ENCODE data around the gene CELF4. TPM values are rescaled to one million over a fixed set of nuclear protein-coding genes. Genes with fewer than 3 reads are reported as not detected.

Gene CELF4
- total and polyA plus RNA-seq, 12 donors = 0.42 to 16.9 (median 3.9) TPM; not detected in 1

GRCh38 chr18:37305066-37305465 lies 260.5 kb downstream of the CELF4 start:
- Histone ChIP-seq H3K4me1 (replicated peaks in 1 of 2) (no peaks in the 10 kb centered on the region), H3K9me3 (replicated peaks in 1 of 3) (no peaks in the 10 kb centered on the region), H3K36me3 (replicated peaks in 1 of 2) (no peaks in the 10 kb centered on the region), H3K27me3 (no peaks in the 10 kb centered on the region), H3K27ac (no peak overlapping the region), H3K4me3 (no peak overlapping the region)
- no peak for DNase-seq
- intact Hi-C loops (cut with DNase I) = loop anchor here in 1 of 2 donors (10.0 kb wide), 1 partner anchor 60 kb away; no protein-coding TSS in a partner anchor
- no peak for TF ChIP-seq CTCF (IDR thresholded peaks at IDR 0.05)
- TF ChIP-seq POLR2A (IDR thresholded peaks at IDR 0.05) = no peak
- WGBS, 4 donors = 74 to 82% (median 78%) methylated on average over 13 of the region's 13 CpGs

- Histone ChIP-seq H3K4me1 (replicated peaks in 1 of 2) (no peaks in the 10 kb centered on the region), H3K36me3 (replicated peaks in 1 of 2) (no peaks in the 10 kb centered on the region), H3K27ac (no peak overlapping the region), H3K27me3 (no peaks in the 10 kb centered on the region), H3K9me3 (replicated peaks in 1 of 3) (no peaks in the 10 kb centered on the region), H3K4me3 (no peak overlapping the region)
- intact Hi-C loops (cut with DNase I) = loop anchor here in 1 of 2 donors (10.0 kb wide), 1 partner anchor 59 kb away; no protein-coding TSS in a partner anchor
- 82 to 89% (median 84%) methylated on average over 5 of the region's 5 CpGs for WGBS, 4 donors
- TF ChIP-seq CTCF (IDR thresholded peaks at IDR 0.05) (no peak), POLR2A (IDR thresholded peaks at IDR 0.05) (no peak)
- no peak for DNase-seq
Observed at GRCh38 chr18:37304012-37304680, 261.5 kb downstream of the CELF4 start.

- Histone ChIP-seq H3K9me3 (replicated peaks in 1 of 3) (no peaks in the 10 kb centered on the region), H3K27me3 (no peaks in the 10 kb centered on the region), H3K4me3 (no peak overlapping the region), H3K27ac (no peak overlapping the region), H3K36me3 (replicated peaks in 1 of 2) (no peaks in the 10 kb centered on the region), H3K4me1 (replicated peaks in 1 of 2) (no peaks in the 10 kb centered on the region)
- intact Hi-C loops (cut with DNase I) = loop anchor here in 1 of 2 donors (10.0 kb wide), 1 partner anchor 58 kb away; no protein-coding TSS in a partner anchor
- 34 to 50% (median 45%) methylated on average over 2 of the region's 2 CpGs for WGBS, 4 donors
- no peak for DNase-seq
- TF ChIP-seq CTCF (IDR thresholded peaks at IDR 0.05) (no peak), POLR2A (IDR thresholded peaks at IDR 0.05) (no peak)
Observed at GRCh38 chr18:37303009-37303408, 262.6 kb downstream of the CELF4 start.

GRCh38 chr18:37302519-37302918 lies 263.1 kb downstream of the CELF4 start:
- Histone ChIP-seq H3K36me3 (replicated peaks in 1 of 2) (no peaks in the 10 kb centered on the region), H3K27ac (no peak overlapping the region), H3K27me3 (no peaks in the 10 kb centered on the region), H3K9me3 (replicated peaks in 1 of 3) (no peaks in the 10 kb centered on the region), H3K4me1 (replicated peaks in 1 of 2) (no peaks in the 10 kb centered on the region), H3K4me3 (no peak overlapping the region)
- WGBS, 4 donors = 61 to 80% (median 77%) methylated on average over 2 to 3 of the region's 3 CpGs
- intact Hi-C loops (cut with DNase I) = loop anchor here in 1 of 2 donors (10.0 kb wide), 1 partner anchor 58 kb away; no protein-coding TSS in a partner anchor
- no peak for DNase-seq
- no peak for TF ChIP-seq POLR2A (IDR thresholded peaks at IDR 0.05)
- TF ChIP-seq CTCF (IDR thresholded peaks at IDR 0.05) = no peak
